ENCODE results near the gene CLCN2. TPM values are rescaled to one million over a fixed set of nuclear protein-coding genes. Genes with fewer than 3 reads are reported as not detected.

Gene CLCN2
- total RNA-seq, 1 experiment from 2014 or later, result 21.6 TPM

- H3K79me2 ChIP-seq (ENCODE audit: insufficient read depth, low read length), result no peaks in the 10 kb centered on the region
- H2AFZ ChIP-seq (ENCODE audit: low read depth, low read length, poor library complexity, severe bottlenecking), result no peak overlapping the region
- RAD21 ChIA-PET (ENCODE audit: low non-redundant PET in 1 of 2, low total read pairs in 2 of 2, uncharacterized antibody in 2 of 2, unreplicated experiment in 2 of 2), result interaction anchor here in 1 of 2 experiments (2.1 to 2.2 kb wide), 2 partner anchors 168 to 188 kb away, joined by 9 to 19 read pairs; partner anchors contain the start of gene EPHB3
- H3K4me1 ChIP-seq (ENCODE audit: control insufficient read depth in 1 of 2, insufficient read depth in 2 of 2, low read length in 2 of 2), result peaks cover 5 to 28% of the 10 kb centered on the region in 2 experiments; a peak in 3 of 4 replicates
- BruUV-seq (replicated peaks), result no TSS peak
- peaks cover 8 to 16% of the 10 kb centered on the region in 2 experiments; a peak in 3 of 4 replicates for H3K36me3 ChIP-seq (ENCODE audit: control insufficient read depth in 1 of 2, insufficient read depth in 2 of 2, low read length in 2 of 2)
- intact Hi-C loops (cut with micrococcal nuclease), result loop anchor here (10.0 kb wide), 2 partner anchors 142 to 402 kb away; no protein-coding TSS in a partner anchor
- no peak overlapping the region for H3K4me3 ChIP-seq (replicated peaks in 1 of 2; ENCODE audit: low read depth in 1 of 2, low read length in 2 of 2)
- CTCF ChIA-PET, result interaction anchor here (0.7 to 6.1 kb wide), 6 partner anchors 96 to 404 kb away, joined by 3 to 152 read pairs (median 6); partner anchors contain the start of gene EPHB3
- H3K9ac ChIP-seq (ENCODE audit: low read length), result no peak overlapping the region
- H4K20me1 ChIP-seq (ENCODE audit: insufficient read depth), result peaks cover 5% of the 10 kb centered on the region; the same call in 1 of the 2 replicates
- H3K27me3 ChIP-seq (ENCODE audit: insufficient read depth, low read length), result no peaks in the 10 kb centered on the region
- ATAC-seq (no peak), DNase-seq (ENCODE audit: low read depth, low spot score) (no peak)
- no peaks in the 10 kb centered on the region for H3K9me2 ChIP-seq (ENCODE audit: insufficient read depth)
- POLR2A ChIA-PET, result interaction anchor here (0.6 to 1.2 kb wide), 2 partner anchors 132 to 170 kb away, joined by 3 to 5 read pairs; no protein-coding TSS in a partner anchor
- no peaks in the 10 kb centered on the region for H3K9me3 ChIP-seq (ENCODE audit: control insufficient read depth in 1 of 2, insufficient read depth in 1 of 2, low read depth in 1 of 2, low read length in 2 of 2)
- no peak overlapping the region for H3K27ac ChIP-seq (ENCODE audit: low read depth, low read length)
- H3K4me2 ChIP-seq (ENCODE audit: low read length), result peak overlapping the region; percentile 41
- TF ChIP-seq POLR2AphosphoS5 (IDR thresholded peaks at IDR 0.05; ENCODE audit: low read depth, low read length), result no peak
Observed at GRCh38 chr3:184372911-184373310, 11.5 kb upstream of the CLCN2 start.

- Histone ChIP-seq H3K9me2 (ENCODE audit: insufficient read depth) (no peaks in the 10 kb centered on the region), H3K79me2 (ENCODE audit: insufficient read depth, low read length) (no peaks in the 10 kb centered on the region), H3K4me2 (ENCODE audit: low read length) (no peak overlapping the region), H4K20me1 (ENCODE audit: insufficient read depth) (peaks cover 5% of the 10 kb centered on the region; the same call in 1 of the 2 replicates), H3K27ac (ENCODE audit: low read depth, low read length) (no peak overlapping the region), H2AFZ (ENCODE audit: low read depth, low read length, poor library complexity, severe bottlenecking) (no peak overlapping the region), H3K4me1 (ENCODE audit: control insufficient read depth in 1 of 2, insufficient read depth in 2 of 2, low read length in 2 of 2) (peaks cover 5 to 23% of the 10 kb centered on the region in 2 experiments; a peak in 3 of 4 replicates), H3K36me3 (ENCODE audit: control insufficient read depth in 1 of 2, insufficient read depth in 2 of 2, low read length in 2 of 2) (peaks cover 11 to 20% of the 10 kb centered on the region in 2 experiments; a peak in 3 of 4 replicates), H3K9ac (ENCODE audit: low read length) (no peak overlapping the region), H3K4me3 (replicated peaks in 1 of 2; ENCODE audit: low read depth in 1 of 2, low read length in 2 of 2) (no peak overlapping the region), H3K9me3 (ENCODE audit: control insufficient read depth in 1 of 2, insufficient read depth in 1 of 2, low read depth in 1 of 2, low read length in 2 of 2) (no peaks in the 10 kb centered on the region), H3K27me3 (ENCODE audit: insufficient read depth, low read length) (no peaks in the 10 kb centered on the region)
- no peak for ATAC-seq
- intact Hi-C loops (cut with micrococcal nuclease), result loop anchor here (10.0 kb wide), 2 partner anchors 142 to 402 kb away; no protein-coding TSS in a partner anchor
- ChIA-PET RAD21 (ENCODE audit: low non-redundant PET in 1 of 2, low total read pairs in 2 of 2, uncharacterized antibody in 2 of 2, unreplicated experiment in 2 of 2) (interaction anchor here (0.6 to 2.2 kb wide), 8 partner anchors 10 to 189 kb away, joined by 3 to 19 read pairs (median 7); partner anchors contain the start of gene EPHB3 (in 1 of the 2)), CTCF (interaction anchor here (0.6 to 6.1 kb wide), 16 partner anchors 10 to 477 kb away, joined by 3 to 152 read pairs (median 6); no protein-coding TSS in a partner anchor), POLR2A (interaction anchor here (0.6 to 1.6 kb wide), 5 partner anchors 10 to 171 kb away, joined by 3 to 13 read pairs (median 5); no protein-coding TSS in a partner anchor)
- TF ChIP-seq EZH2phosphoT487 (IDR thresholded peaks at IDR 0.05; ENCODE audit: borderline replicate concordance) (no peak), POLR2A (IDR thresholded peaks at IDR 0.05; ENCODE audit: borderline replicate concordance, extremely low read depth, insufficient read depth, insufficient read length) (no peak), FOSL1 (IDR thresholded peaks at IDR 0.05; ENCODE audit: low read depth) (no peak), CBX3 (IDR thresholded peaks at IDR 0.05; ENCODE audit: low read depth) (no peak), CTCF (IDR thresholded peaks at IDR 0.05 in 2 of 3, conservative IDR thresholded peaks at IDR 0.05 in 1 of 3; ENCODE audit: borderline replicate concordance in 1 of 3, insufficient read depth in 1 of 3, low read depth in 2 of 3, low read length in 2 of 3) (no peak), ZFX (IDR thresholded peaks at IDR 0.05) (no peak), SIN3A (IDR thresholded peaks at IDR 0.05; ENCODE audit: low read depth) (no peak), TCF7L2 (IDR thresholded peaks at IDR 0.05; ENCODE audit: borderline replicate concordance, extremely low read depth, insufficient read depth, insufficient read length) (no peak), REST (IDR thresholded peaks at IDR 0.05; ENCODE audit: low read depth) (no peak), SRF (IDR thresholded peaks at IDR 0.05; ENCODE audit: low read depth) (no peak), ZNF274 (IDR thresholded peaks at IDR 0.05; ENCODE audit: low read depth, low read length) (no peak), POLR2AphosphoS5 (IDR thresholded peaks at IDR 0.05; ENCODE audit: low read depth, low read length) (no peak)
- BruUV-seq (replicated peaks), result no TSS peak
- no peak for DNase-seq (ENCODE audit: low read depth, low spot score)
Observed at GRCh38 chr3:184372296-184372821, 11.0 kb upstream of the CLCN2 start.
